Neural progenitor cell (in vitro differentiated cells): ENCODE measurements around the gene IL4I1. TPM values are rescaled to one million over a fixed set of nuclear protein-coding genes. Genes with fewer than 3 reads are reported as not detected.

ENCODE experiments used
- DNase-seq: peaks from one replicate; pipeline ENCODE4 v3.0.0-alpha.2; 2016; ENCODE audit warnings: low spot score
- H2AFZ ChIP-seq: fragments of 200-600 bp; sonication (generic); replicated peaks from 2 replicates; pipeline ENCODE4 v1.6.1; 2016; ENCODE audit warnings: antibody characterized with exemption
- H3F3A ChIP-seq: fragments of 200-600 bp; sonication (generic); 2 replicates; pipeline ENCODE4 v1.6.1; 2016; ENCODE audit warnings: antibody characterized with exemption, low read depth
- H3K27ac ChIP-seq: fragments of 200-600 bp; sonication (generic); 2 replicates; pipeline ENCODE4 v1.5.1; 2016; ENCODE audit warnings: mild to moderate bottlenecking
- H3K27me3 ChIP-seq: fragments of 200-600 bp; sonication (generic); 2 replicates; pipeline ENCODE4 v1.6.1; 2016; ENCODE audit warnings: mild to moderate bottlenecking, moderate library complexity
- H3K36me3 ChIP-seq: fragments of 200-600 bp; sonication (generic); 2 replicates; pipeline ENCODE4 v1.5.1; 2016
- H3K4me1 ChIP-seq: fragments of 200-600 bp; sonication (generic); 2 replicates; pipeline ENCODE4 v1.6.1; 2016; ENCODE audit warnings: mixed run types
- H3K4me2 ChIP-seq: fragments of 200-600 bp; sonication (generic); 2 replicates; pipeline ENCODE4 v1.6.1; 2016
- H3K4me3 ChIP-seq: fragments of 200-600 bp; sonication (generic); 2 replicates; pipeline ENCODE4 v1.5.1; 2016
- H3K79me2 ChIP-seq: fragments of 200-600 bp; sonication (generic); 2 replicates; pipeline ENCODE4 v1.6.1; 2016; ENCODE audit warnings: low read depth
- H3K9ac ChIP-seq: fragments of 200-600 bp; sonication (generic); 2 replicates; pipeline ENCODE4 v1.6.1; 2016
- H3K9me3 ChIP-seq: fragments of 200-600 bp; sonication (generic); 2 replicates; pipeline ENCODE4 v1.5.1; 2016; ENCODE audit warnings: low read depth
- H4K20me1 ChIP-seq: fragments of 200-600 bp; sonication (generic); 2 replicates; pipeline ENCODE4 v1.6.1; 2016; ENCODE audit warnings: low read depth
- H3K27ac Mint-ChIP-seq: 3 replicates; pipeline ENCODE4 v1.8.0; 2021; ENCODE audit warnings: mixed read lengths
- H3K27me3 Mint-ChIP-seq: 2 replicates; pipeline ENCODE4 v1.8.0; 2022; ENCODE audit warnings: low read depth, mild to moderate bottlenecking, inconsistent platforms, moderate library complexity, mixed read lengths; ENCODE audit not compliant: insufficient read depth
- H3K36me3 Mint-ChIP-seq: 3 replicates; pipeline ENCODE4 v1.8.0; 2021; ENCODE audit warnings: mixed read lengths
- H3K4me1 Mint-ChIP-seq: 3 replicates; pipeline ENCODE4 v1.8.0; 2021; ENCODE audit warnings: mixed read lengths
- H3K4me3 Mint-ChIP-seq: 3 replicates; pipeline ENCODE4 v1.8.0; 2021; ENCODE audit warnings: mild to moderate bottlenecking, moderate library complexity, mixed read lengths
- H3K9me3 Mint-ChIP-seq: 3 replicates; pipeline ENCODE4 v1.8.0; 2020; ENCODE audit warnings: mixed read lengths
- EZH2 ChIP-seq: fragments of 200-600 bp; sonication (generic); IDR thresholded peaks from 2 replicates; pipeline ENCODE4 v1.6.1; 2017; ENCODE audit warnings: antibody characterized with exemption, mild to moderate bottlenecking, moderate library complexity
- EZH2phosphoT487 ChIP-seq: fragments of 200-600 bp; sonication (generic); IDR thresholded peaks from 2 replicates; pipeline ENCODE4 v1.6.1; 2017; ENCODE audit warnings: antibody characterized with exemption
- total RNA-seq: library from RNA; depleted of rRNA; stranded (reverse); fragments of >200 nt; gene quantifications from 2 replicates; pipeline ENCODE4 v1.2.3, GENCODE V29; 2015; ENCODE audit warnings: low replicate concordance
- TF ChIP-seq, protein P1 (sequence below): fragments of 200-600 bp; sonication (generic); IDR thresholded peaks from 2 replicates; pipeline ENCODE4 v1.5.1; 2017; ENCODE audit warnings: antibody characterized with exemption, mild to moderate bottlenecking

Gene IL4I1
- total RNA-seq, 1 donor from 2014 or later, result not detected

- Histone ChIP-seq H3K27me3 (no peaks in the 10 kb centered on the region), H3K79me2 (peaks cover 30% of the 10 kb centered on the region), H3K4me3 (peak overlapping the region; percentile 88), H3K4me2 (peak overlapping the region; percentile 76), H3K9me3 (no peaks in the 10 kb centered on the region), H3K9ac (no peak overlapping the region), H3K27ac (no peak overlapping the region), H3K4me1 (peaks cover 10% of the 10 kb centered on the region), H2AFZ (no peak overlapping the region), H3F3A (peaks cover 6% of the 10 kb centered on the region), H3K36me3 (peaks cover 4% of the 10 kb centered on the region), H4K20me1 (peaks cover 18% of the 10 kb centered on the region)
- peaks cover 20% of the 10 kb centered on the region for H3K4me1 Mint-ChIP-seq
- peaks cover 2% of the 10 kb centered on the region for H3K27me3 Mint-ChIP-seq
- no peaks in the 10 kb centered on the region for H3K9me3 Mint-ChIP-seq
- no peak for DNase-seq
- H3K4me3 Mint-ChIP-seq, result no peak overlapping the region
- H3K27ac Mint-ChIP-seq, result no peak overlapping the region
- peaks cover 23% of the 10 kb centered on the region for H3K36me3 Mint-ChIP-seq
- TF ChIP-seq, protein P1, sequence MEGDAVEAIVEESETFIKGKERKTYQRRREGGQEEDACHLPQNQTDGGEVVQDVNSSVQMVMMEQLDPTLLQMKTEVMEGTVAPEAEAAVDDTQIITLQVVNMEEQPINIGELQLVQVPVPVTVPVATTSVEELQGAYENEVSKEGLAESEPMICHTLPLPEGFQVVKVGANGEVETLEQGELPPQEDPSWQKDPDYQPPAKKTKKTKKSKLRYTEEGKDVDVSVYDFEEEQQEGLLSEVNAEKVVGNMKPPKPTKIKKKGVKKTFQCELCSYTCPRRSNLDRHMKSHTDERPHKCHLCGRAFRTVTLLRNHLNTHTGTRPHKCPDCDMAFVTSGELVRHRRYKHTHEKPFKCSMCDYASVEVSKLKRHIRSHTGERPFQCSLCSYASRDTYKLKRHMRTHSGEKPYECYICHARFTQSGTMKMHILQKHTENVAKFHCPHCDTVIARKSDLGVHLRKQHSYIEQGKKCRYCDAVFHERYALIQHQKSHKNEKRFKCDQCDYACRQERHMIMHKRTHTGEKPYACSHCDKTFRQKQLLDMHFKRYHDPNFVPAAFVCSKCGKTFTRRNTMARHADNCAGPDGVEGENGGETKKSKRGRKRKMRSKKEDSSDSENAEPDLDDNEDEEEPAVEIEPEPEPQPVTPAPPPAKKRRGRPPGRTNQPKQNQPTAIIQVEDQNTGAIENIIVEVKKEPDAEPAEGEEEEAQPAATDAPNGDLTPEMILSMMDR, result no peak
- TF ChIP-seq EZH2 (no peak), EZH2phosphoT487 (no peak)
These were observed 18.0 kb downstream of the IL4I1 start for GRCh38 chr19:49878744-49879070.

- TF ChIP-seq, protein P1, result no peak
- TF ChIP-seq EZH2, result no peak
- no peak for TF ChIP-seq EZH2phosphoT487
- Histone ChIP-seq H3F3A (peaks cover 6% of the 10 kb centered on the region), H3K4me1 (peaks cover 10% of the 10 kb centered on the region), H3K36me3 (peaks cover 3% of the 10 kb centered on the region), H2AFZ (peak overlapping the region; percentile 48), H3K9me3 (no peaks in the 10 kb centered on the region), H4K20me1 (peaks cover 18% of the 10 kb centered on the region), H3K4me2 (peak overlapping the region; percentile 76), H3K27me3 (no peaks in the 10 kb centered on the region), H3K27ac (peak overlapping the region; percentile 87), H3K79me2 (peaks cover 30% of the 10 kb centered on the region), H3K4me3 (peak overlapping the region; percentile 88), H3K9ac (peak overlapping the region; percentile 29)
- H3K4me1 Mint-ChIP-seq, result peaks cover 20% of the 10 kb centered on the region
- no peak overlapping the region for H3K4me3 Mint-ChIP-seq
- no peaks in the 10 kb centered on the region for H3K9me3 Mint-ChIP-seq
- DNase-seq, result peak; percentile 99
- H3K27me3 Mint-ChIP-seq, result peaks cover 2% of the 10 kb centered on the region
- H3K27ac Mint-ChIP-seq, result peak overlapping the region; percentile 82
- H3K36me3 Mint-ChIP-seq, result peaks cover 17% of the 10 kb centered on the region
These were observed 18.6 kb downstream of the IL4I1 start for GRCh38 chr19:49877879-49878743.

DNA sequence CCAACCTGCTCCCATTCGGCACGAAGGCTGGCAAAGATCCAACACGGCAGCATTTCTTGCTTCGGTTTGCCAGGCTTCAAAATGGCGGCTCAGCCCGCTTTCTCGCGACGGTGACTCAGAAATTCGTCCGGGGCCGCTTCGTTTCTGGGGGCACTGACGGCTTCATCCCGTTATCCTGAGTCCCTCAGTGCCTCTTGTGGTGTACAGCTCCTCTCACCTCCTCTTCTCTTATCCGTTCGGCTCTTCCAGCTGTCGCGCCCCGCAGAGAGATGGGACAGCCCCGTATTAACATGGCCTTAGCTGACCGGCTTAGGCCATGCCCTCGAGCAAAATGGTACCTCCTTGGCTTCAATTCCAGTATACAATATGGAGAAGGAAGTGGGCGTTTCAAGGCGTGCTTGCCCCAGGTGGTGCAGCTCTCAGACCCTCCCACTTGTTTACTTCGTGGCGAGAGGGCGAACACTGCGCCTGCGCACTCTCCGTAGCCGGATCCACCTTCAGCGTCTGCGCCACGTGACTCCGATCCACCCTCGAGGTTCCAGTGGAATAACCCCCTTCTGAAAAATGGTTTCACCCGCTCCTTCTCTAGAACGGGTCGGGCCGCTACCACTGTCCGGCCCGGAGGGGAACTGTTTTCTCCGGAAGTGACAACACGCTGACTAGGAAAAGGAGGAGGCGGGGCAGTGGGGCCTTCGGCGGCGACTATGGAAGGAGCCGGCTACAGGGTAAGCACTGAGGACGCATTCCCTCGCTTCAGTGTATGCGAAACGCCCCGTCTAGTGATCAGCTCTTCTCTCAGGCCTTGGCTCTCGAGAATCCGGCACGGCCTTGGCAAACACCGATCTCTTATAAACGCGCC lies 19.4 kb downstream of the IL4I1 start, which contains the start of the genes AKT1S1 and TBC1D17:
Gene AKT1S1, minus strand, starts transcription at position 336 of the 859 bp plus-strand sequence. CDS start 4,060 bp downstream, outside the sequence.
Gene TBC1D17, plus strand, starts transcription at position 683 of the 859 bp plus-strand sequence. Its CDS starts 22 bp downstream, at position 705.
- TF ChIP-seq, protein P1, result no peak
- H4K20me1 ChIP-seq, result peaks cover 18% of the 10 kb centered on the region
- H3K79me2 ChIP-seq, result peaks cover 30% of the 10 kb centered on the region
- peak; percentile 100 for DNase-seq
- peaks cover 6% of the 10 kb centered on the region for H3F3A ChIP-seq
- H3K4me3 Mint-ChIP-seq, result no peak within 1 kb of the TSS
- H2AFZ ChIP-seq, result peak within 1 kb of the TSS; percentile 83
- no peaks in the 10 kb centered on the region for H3K36me3 ChIP-seq
- peaks cover 2% of the 10 kb centered on the region for H3K27me3 Mint-ChIP-seq
- H3K9me3 ChIP-seq, result no peaks in the 10 kb centered on the region
- H3K27me3 ChIP-seq, result no peaks in the 10 kb centered on the region
- H3K4me1 Mint-ChIP-seq, result peaks cover 20% of the 10 kb centered on the region
- H3K27ac Mint-ChIP-seq, result peak within 1 kb of the TSS; percentile 82
- H3K9ac ChIP-seq, result peak within 1 kb of the TSS; percentile 78
- peak within 1 kb of the TSS; percentile 88 for H3K4me3 ChIP-seq
- peaks cover 10% of the 10 kb centered on the region for H3K4me1 ChIP-seq
- peaks cover 14% of the 10 kb centered on the region for H3K36me3 Mint-ChIP-seq
- peak within 1 kb of the TSS; percentile 83 for H3K4me2 ChIP-seq
- no peaks in the 10 kb centered on the region for H3K9me3 Mint-ChIP-seq
- H3K27ac ChIP-seq, result peak within 1 kb of the TSS; percentile 91
